B cell (primary cell): ENCODE data around the gene SYNGAP1. TPM values are rescaled to one million over a fixed set of nuclear protein-coding genes. Genes with fewer than 3 reads are reported as not detected.
A peak's percentile ranks its signal among the peaks of the same experiment; 100 is the strongest.

Experiments
- ATAC-seq: fragments of 200-7000 bp; cut with Tn5 transposase; one replicate; pipeline ENCODE4 v1.10.0; 2021; ENCODE audit warnings: low read depth, mild to moderate bottlenecking, moderate number of reproducible peaks, moderate library complexity
- CTCF ChIA-PET: fragments of 350-600 bp; sonication (Branson Sonifier 250); formaldehyde crosslinking; loops from one replicate; lab custom pipeline; 2021; ENCODE audit warnings: antibody characterized with exemption, inconsistent platforms; lab: Charles Lee
- POLR2A ChIA-PET: fragments of 350-600 bp; sonication (Branson Sonifier 250); formaldehyde crosslinking; loops from one replicate; lab custom pipeline; 2021; ENCODE audit warnings: antibody characterized with exemption; lab: Charles Lee
- DNase-seq: peaks from one replicate; pipeline ENCODE4 v3.0.0; 2013
- H2AFZ ChIP-seq: 2 replicates; pipeline ENCODE4 v1.6.1; 2012; ENCODE audit warnings: mild to moderate bottlenecking, low read depth, low read length; ENCODE audit not compliant: insufficient read depth, poor library complexity, severe bottlenecking
- H3K27ac ChIP-seq, 2 donors: 1 replicate in 1 of 2; 2 replicates in 1 of 2; pipeline ENCODE4 v1.5.1; 2012 to 2013; ENCODE audit warnings: low read length in 2 of 2, mild to moderate bottlenecking in 2 of 2, moderate library complexity in 1 of 2
- H3K27me3 ChIP-seq, 4 experiments: fragments of 200-600 bp in 1 of 4; sonication (generic) in 1 of 4; replicated peaks in 1 of 4; 1 replicate in 2 of 4; 2 replicates in 2 of 4; pipeline versions ENCODE4 v1.6.1 to v1.7.0; 2013 to 2016; ENCODE audit warnings: low read length in 3 of 4, mild to moderate bottlenecking in 2 of 4, mixed read lengths in 1 of 4, moderate library complexity in 1 of 4; ENCODE audit not compliant: insufficient read depth in 4 of 4, control insufficient read depth in 3 of 4; ENCODE audit errors: control extremely low read depth in 1 of 4
- H3K36me3 ChIP-seq, 2 experiments: replicated peaks in 1 of 2; 1 replicate in 1 of 2; 2 replicates in 1 of 2; pipeline versions ENCODE4 v1.6.1 to v1.7.1; 2013; ENCODE audit warnings: low read length in 1 of 2; ENCODE audit not compliant: insufficient read depth in 2 of 2, control insufficient read depth in 1 of 2; ENCODE audit errors: control extremely low read depth in 1 of 2, extremely low read depth in 1 of 2
- H3K4me1 ChIP-seq, 2 donors: fragments of 200-600 bp in 1 of 2; sonication (generic) in 1 of 2; 1 replicate in 1 of 2; 2 replicates in 1 of 2; pipeline versions ENCODE4 v1.5.1 to v1.6.1; 2013 to 2017; ENCODE audit warnings: low read length in 2 of 2; ENCODE audit not compliant: control insufficient read depth in 2 of 2, insufficient read depth in 2 of 2
- H3K4me2 ChIP-seq: replicated peaks from 2 replicates; pipeline ENCODE3; 2012; ENCODE audit warnings: mild to moderate bottlenecking, low read depth, low read length; ENCODE audit not compliant: poor library complexity, severe bottlenecking
- H3K4me3 ChIP-seq, 5 experiments: fragments of 200-600 bp in 1 of 5; sonication (generic) in 1 of 5; 1 replicate in 3 of 5; 2 replicates in 2 of 5; pipeline versions ENCODE4 v1.5.1 to v1.7.0; 2011 to 2016; ENCODE audit warnings: low read length in 4 of 5, mild to moderate bottlenecking in 4 of 5, low read depth in 2 of 5, control low read depth in 1 of 5, moderate library complexity in 1 of 5; ENCODE audit not compliant: insufficient read depth in 1 of 5; ENCODE audit errors: control extremely low read depth in 1 of 5, extremely low read depth in 1 of 5
- H3K79me2 ChIP-seq: fragments of 200-600 bp; sonication (generic); one replicate; pipeline ENCODE4 v1.6.0; 2016; ENCODE audit warnings: low read length; ENCODE audit not compliant: control insufficient read depth, insufficient read depth
- H3K9ac ChIP-seq: fragments of 200-600 bp; sonication (generic); 2 replicates; pipeline ENCODE4 v1.6.1; 2017; ENCODE audit warnings: mild to moderate bottlenecking, low read length, moderate library complexity
- H3K9me3 ChIP-seq, 3 donors: one replicate each; pipeline versions ENCODE4 v1.6.1 to v1.7.1; 2013; ENCODE audit warnings: low read length in 2 of 3; ENCODE audit not compliant: control insufficient read depth in 2 of 3, insufficient read depth in 1 of 3; ENCODE audit errors: control extremely low read depth in 1 of 3
- H4K20me1 ChIP-seq: 2 replicates; pipeline ENCODE4 v1.6.0; 2012; ENCODE audit warnings: mild to moderate bottlenecking, low read length; ENCODE audit not compliant: insufficient read depth, control insufficient read depth, poor library complexity, severe bottlenecking
- H3K27ac Mint-ChIP-seq: one replicate; pipeline ENCODE4 v1.8.0; 2021; ENCODE audit warnings: mixed read lengths
- H3K27me3 Mint-ChIP-seq: one replicate; pipeline ENCODE4 v1.8.0; 2021; ENCODE audit warnings: mixed read lengths
- H3K4me1 Mint-ChIP-seq: one replicate; pipeline ENCODE4 v1.8.0; 2021; ENCODE audit warnings: mixed read lengths
- H3K4me3 Mint-ChIP-seq: one replicate; pipeline ENCODE4 v1.8.0; 2021; ENCODE audit warnings: mixed read lengths
- H3K9me3 Mint-ChIP-seq: one replicate; pipeline ENCODE4 v1.8.0; 2022; ENCODE audit warnings: mixed read lengths; ENCODE audit not compliant: insufficient read depth
- EZH2 ChIP-seq: IDR thresholded peaks from 2 replicates; pipeline ENCODE4 v1.6.1; 2012; ENCODE audit warnings: borderline replicate concordance, low read depth, mild to moderate bottlenecking, moderate library complexity, low read length; ENCODE audit not compliant: insufficient read depth, poor library complexity, severe bottlenecking
- WGBS: methylation state at CpG from one replicate; pipeline ENCODE4 v1.1.5; 2013; ENCODE audit warnings: missing lambda C conversion rate; ENCODE audit not compliant: insufficient coverage; 5-methylcytosine and 5-hydroxymethylcytosine counted together
- intact Hi-C: fragments of 100-400 bp; cut with micrococcal nuclease; formaldehyde crosslinking; loops from one replicate; pipeline ENCODE4 v1.10.0; 2022
- polyA plus RNA-seq: library from polyadenylated mRNA; depleted of rRNA; stranded (reverse); fragments of >200 nt; gene quantifications from 2 replicates; pipeline ENCODE4 v1.2.3, GENCODE V29; 2012
- total RNA-seq, 2 donors: library from RNA; stranded (reverse); fragments of 120-200 nt in 1 of 2; gene quantifications; 1 replicate in 1 of 2; 2 replicates in 1 of 2; pipeline versions ENCODE4 v1.2.3 to v1.2.4, GENCODE V29; 2013 to 2022
- TF ChIP-seq, protein P1 (sequence below): fragments of 200-600 bp; IDR thresholded peaks from one replicate; pipeline ENCODE4 v1.8.0; 2022; ENCODE audit warnings: antibody characterized with exemption, mild to moderate bottlenecking

The SYNGAP1 gene
- total and polyA plus RNA-seq, 2 donors (not counting 1 experiment from before 2014, with no cell fraction given): 18.6 to 43.0 TPM

DNA sequence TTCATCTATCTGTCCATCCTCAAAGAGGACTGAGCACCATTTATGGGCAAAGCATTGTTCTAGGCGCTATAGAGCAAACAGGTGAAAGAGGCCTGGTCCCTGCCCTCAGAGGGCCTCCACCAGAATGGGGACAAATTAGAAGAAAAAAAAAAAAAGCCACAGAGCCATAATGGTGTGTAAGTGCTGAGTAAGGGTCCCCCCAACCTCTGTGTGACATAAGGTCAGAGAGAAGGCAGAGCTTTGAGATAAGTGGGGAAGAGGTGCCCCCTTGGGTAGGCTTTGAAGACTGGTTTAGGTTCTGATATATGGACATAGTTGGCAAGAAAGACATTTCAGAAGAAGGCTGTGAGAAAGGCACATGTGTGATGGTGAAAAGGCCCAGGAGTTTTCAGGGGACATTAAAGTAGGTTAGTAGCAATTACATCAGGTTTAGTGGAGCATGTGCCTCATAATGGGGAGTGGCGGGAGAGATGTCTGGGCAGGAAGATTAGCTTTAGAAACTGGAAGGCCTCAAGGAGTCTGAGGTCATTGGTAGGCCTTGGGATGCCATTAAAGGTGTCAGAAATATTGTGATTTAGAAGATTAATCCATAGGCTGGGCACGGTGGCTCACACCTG is 19.2 kb downstream of the SYNGAP1 start:
- TF ChIP-seq EZH2: no peak
- TF ChIP-seq, protein P1, sequence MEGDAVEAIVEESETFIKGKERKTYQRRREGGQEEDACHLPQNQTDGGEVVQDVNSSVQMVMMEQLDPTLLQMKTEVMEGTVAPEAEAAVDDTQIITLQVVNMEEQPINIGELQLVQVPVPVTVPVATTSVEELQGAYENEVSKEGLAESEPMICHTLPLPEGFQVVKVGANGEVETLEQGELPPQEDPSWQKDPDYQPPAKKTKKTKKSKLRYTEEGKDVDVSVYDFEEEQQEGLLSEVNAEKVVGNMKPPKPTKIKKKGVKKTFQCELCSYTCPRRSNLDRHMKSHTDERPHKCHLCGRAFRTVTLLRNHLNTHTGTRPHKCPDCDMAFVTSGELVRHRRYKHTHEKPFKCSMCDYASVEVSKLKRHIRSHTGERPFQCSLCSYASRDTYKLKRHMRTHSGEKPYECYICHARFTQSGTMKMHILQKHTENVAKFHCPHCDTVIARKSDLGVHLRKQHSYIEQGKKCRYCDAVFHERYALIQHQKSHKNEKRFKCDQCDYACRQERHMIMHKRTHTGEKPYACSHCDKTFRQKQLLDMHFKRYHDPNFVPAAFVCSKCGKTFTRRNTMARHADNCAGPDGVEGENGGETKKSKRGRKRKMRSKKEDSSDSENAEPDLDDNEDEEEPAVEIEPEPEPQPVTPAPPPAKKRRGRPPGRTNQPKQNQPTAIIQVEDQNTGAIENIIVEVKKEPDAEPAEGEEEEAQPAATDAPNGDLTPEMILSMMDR: no peak
- Mint-ChIP-seq H3K4me3 (no peak overlapping the region), H3K27me3 (no peaks in the 10 kb centered on the region), H3K9me3 (no peaks in the 10 kb centered on the region), H3K27ac (peak overlapping the region; percentile 8), H3K4me1 (peaks cover 2% of the 10 kb centered on the region)
- POLR2A ChIA-PET: interaction anchor here (0.5 to 0.7 kb wide), 4 partner anchors 13 to 256 kb away, joined by 3 to 6 read pairs (median 4); partner anchors contain the start of genes RPS18 and VPS52
- WGBS: 96% methylated on average over 3 of the region's 3 CpGs
- Histone ChIP-seq H3K9me3 (no peaks in the 10 kb centered on the region), H3K4me3 (no peak overlapping the region), H3K9ac (no peak overlapping the region), H3K4me1 (peaks cover 0 to under 1% of the 10 kb centered on the region in 2 donors), H2AFZ (no peak overlapping the region), H3K27me3 (no peaks in the 10 kb centered on the region), H3K27ac (no peak overlapping the region), H3K79me2 (no peaks in the 10 kb centered on the region), H4K20me1 (no peaks in the 10 kb centered on the region), H3K36me3 (peaks cover 6 to 64% of the 10 kb centered on the region in 2 experiments), H3K4me2 (no peak overlapping the region)
- CTCF ChIA-PET: interaction anchor here (1.3 kb wide), 1 partner anchor 10 kb away, joined by 3 read pairs; no protein-coding TSS in a partner anchor
- DNase-seq (no peak), ATAC-seq (no peak)
- intact Hi-C loops: no loop called here

GRCh38 chr6:33439956-33440648 is 20.2 kb downstream of the SYNGAP1 start:
- Mint-ChIP-seq H3K27ac (no peak overlapping the region), H3K9me3 (no peaks in the 10 kb centered on the region), H3K4me3 (no peak overlapping the region), H3K4me1 (no peaks in the 10 kb centered on the region), H3K27me3 (no peaks in the 10 kb centered on the region)
- ChIA-PET CTCF (interaction anchor here (1.3 kb wide), 1 partner anchor 11 kb away, joined by 3 read pairs; no protein-coding TSS in a partner anchor), POLR2A (interaction anchor here (0.6 kb wide), 1 partner anchor 9 kb away, joined by 3 read pairs; no protein-coding TSS in a partner anchor)
- no peaks in the 10 kb centered on the region for H3K9me3 ChIP-seq
- peaks cover 4 to 66% of the 10 kb centered on the region in 2 experiments for H3K36me3 ChIP-seq
- H4K20me1 ChIP-seq: no peaks in the 10 kb centered on the region
- no peak overlapping the region for H3K4me2 ChIP-seq
- no peak for DNase-seq
- no peak overlapping the region for H2AFZ ChIP-seq
- intact Hi-C loops: no loop called here
- WGBS: 83% methylated on average over 9 of the region's 9 CpGs
- TF ChIP-seq EZH2: no peak
- TF ChIP-seq, protein P1: no peak
- no peaks in the 10 kb centered on the region for H3K4me1 ChIP-seq
- H3K27ac ChIP-seq: no peak overlapping the region
- no peaks in the 10 kb centered on the region for H3K79me2 ChIP-seq
- H3K27me3 ChIP-seq: no peaks in the 10 kb centered on the region
- H3K9ac ChIP-seq: no peak overlapping the region
- H3K4me3 ChIP-seq: no peak overlapping the region
- no peak for ATAC-seq
